Ramos (cell line): ENCODE results near the gene C20orf173.
"Not testable (repeated sequence)": the region's sequence is repeated elsewhere in the genome, so short reads cannot be mapped to it uniquely, and the experiment has no call there.

ENCODE experiments used
- in situ Hi-C: fragments of 300-500 bp; cut with MboI; formaldehyde crosslinking; loops from one replicate; pipeline ENCODE4 v1.14.3; 2022; ENCODE audit warnings: low sequenced_read_pairs; ENCODE audit not compliant: unreplicated experiment

C20orf173 gene, protein sequence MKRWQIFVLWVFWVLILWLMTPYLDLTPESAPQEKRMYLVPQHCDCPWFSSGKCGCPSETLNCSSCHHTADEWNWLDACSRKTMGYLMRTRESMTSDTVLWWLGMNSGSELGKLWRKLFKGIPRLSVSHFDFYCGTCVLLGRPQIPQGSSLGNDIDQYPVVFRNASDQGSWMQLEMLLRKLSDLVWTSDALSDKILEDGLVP

DNA sequence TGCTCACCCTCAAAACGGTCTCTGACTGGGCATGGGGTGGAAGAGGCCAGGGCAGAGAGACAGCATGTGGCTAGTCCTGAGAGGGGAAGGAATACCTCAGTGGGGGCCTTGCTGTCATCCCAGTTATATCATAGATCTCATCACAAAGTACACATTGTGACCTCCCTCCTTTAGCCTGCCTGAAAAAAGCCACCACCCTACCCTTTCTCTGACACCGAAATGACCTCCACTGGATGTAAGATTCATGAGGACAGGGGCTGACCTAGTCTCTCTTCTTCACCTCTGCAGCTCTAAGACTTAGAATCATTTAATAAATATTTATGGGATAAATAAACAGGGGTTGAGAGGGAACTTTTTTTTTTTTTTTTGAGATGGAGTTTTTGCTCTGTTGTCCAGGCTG, at the start of gene C20orf173:
Gene C20orf173, minus strand, starts transcription at position 101 of the 400 bp plus-strand sequence. CDS start 279 bp downstream, outside the sequence.
- in situ Hi-C loops: no loop called here

GRCh38 chr20:35579196-35579595, 49.7 kb upstream of the C20orf173 start:
- in situ Hi-C loops: no loop called here

- in situ Hi-C loops: no loop called here
Observed at GRCh38 chr20:35578469-35578868, 49.0 kb upstream of the C20orf173 start.

DNA sequence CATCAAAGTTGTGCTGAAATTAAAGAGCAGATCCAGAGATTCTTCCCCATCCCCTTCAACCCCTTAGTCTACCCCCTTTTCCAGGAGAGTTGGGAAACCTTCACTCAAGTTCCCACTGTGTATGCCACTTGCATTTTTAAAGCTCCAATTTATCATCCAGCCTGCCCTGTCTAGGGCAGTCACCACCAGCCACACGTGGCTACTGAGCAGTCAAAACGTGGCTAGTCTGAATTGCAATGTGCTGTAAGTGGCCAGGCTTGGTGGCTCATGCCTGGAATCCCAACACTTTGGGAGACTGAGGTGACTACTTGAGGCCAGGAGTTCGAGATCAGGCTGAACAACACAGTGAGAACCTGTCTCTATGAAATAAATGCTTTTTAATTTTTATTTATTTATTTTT, 47.4 kb upstream of the C20orf173 start:
- in situ Hi-C loops: no loop called here

DNA sequence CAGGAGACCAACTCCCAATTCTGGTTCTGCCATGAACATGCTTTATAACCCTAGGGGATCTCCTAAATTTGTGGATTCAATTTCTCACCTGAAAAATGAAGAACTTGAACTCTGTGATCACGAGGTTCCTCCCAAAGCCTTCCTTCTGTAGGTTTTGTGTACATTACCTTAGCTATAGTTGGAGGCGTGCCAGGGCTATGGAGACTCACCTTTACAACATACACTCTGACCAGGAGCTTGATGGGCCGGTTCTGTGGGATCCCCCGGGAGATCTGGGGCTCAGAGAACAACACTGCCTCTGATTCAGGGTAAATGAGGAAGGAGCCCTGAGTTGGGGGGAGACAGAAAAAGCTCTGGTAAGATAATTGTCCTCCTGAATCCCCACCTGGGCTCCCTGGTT, 46.5 kb upstream of the C20orf173 start:
- in situ Hi-C loops: no loop called here

DNA sequence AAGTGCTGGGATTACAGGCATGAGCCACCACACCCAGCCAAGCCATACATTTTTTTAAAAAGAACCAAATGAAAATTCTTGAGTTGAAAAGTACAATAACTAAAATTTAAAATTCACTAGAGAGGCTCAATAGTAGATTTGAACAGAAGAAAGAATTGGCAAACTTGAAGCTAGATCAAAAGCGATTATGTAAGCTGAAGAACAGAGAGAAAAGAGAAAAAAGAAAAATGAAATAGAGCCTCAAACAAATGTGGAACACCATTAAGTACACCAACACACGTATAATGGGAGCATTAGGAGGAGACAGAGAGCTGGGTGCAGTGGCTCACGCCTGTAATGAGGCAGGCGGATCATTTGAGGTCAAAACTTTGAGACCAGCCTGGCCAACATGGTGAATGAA, 43.4 kb upstream of the C20orf173 start:
- in situ Hi-C loops: no loop called here

GRCh38 chr20:35571555-35571954, 42.1 kb upstream of the C20orf173 start:
- in situ Hi-C loops: no loop called here

DNA sequence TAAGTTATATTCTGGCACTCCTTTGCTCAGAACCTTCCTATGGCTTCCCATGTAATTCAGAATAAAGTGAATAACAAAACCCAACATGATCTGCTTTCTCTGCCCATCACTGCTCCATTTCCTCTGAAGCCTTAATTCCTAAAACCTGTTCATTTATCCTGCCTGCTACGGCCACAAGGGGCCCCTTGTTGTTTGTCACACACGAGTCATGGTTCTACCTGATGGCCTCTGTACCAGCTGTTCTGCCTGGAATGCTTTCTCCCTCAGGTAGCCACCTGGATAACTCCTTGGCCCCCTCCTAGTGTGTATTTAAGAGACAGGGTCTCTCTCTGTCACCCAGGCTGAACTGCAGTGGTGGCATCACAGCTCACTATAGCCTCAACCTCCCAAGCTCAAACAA, 39.2 kb upstream of the C20orf173 start:
- in situ Hi-C loops: no loop called here

DNA sequence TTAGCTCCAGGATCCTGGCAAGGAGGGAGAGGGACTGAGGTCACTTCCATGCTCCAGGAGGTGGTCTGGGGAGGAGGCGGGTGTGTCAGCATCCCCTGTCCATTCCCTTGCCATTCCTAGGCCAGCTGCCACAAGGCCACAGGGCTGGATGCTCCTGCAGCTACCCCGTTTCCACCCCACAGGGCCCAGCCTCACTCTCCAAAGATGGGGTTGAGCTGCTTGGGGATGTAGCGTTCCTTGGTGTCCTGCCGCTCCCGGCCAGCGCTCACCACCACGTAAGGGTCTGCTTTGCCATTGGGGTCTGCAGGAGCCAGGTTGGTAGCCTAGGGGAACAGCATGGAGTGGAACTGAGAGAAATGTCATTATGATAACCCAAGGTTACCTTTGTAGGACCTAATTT, 35.5 kb upstream of the C20orf173 start:
- in situ Hi-C loops: no loop called here

DNA sequence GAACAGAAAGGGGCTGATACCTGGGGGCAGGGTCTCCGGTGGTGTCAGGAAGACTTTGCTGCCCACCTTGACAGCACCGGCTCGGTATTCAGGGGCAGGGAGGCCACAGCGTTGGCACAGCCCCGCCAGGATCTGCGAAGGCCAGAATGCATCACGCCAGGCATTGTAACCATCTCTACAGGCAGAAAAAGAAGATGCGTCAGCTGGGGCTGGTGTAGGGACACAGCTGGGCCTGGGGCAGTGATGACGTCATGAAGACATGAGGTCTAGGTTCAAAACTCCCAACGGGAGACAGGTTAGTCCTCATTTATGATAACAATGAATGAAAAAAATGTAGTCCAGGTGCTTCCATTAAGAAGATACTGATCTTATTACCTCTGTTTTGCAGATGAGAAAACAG, 34.4 kb upstream of the C20orf173 start:
- in situ Hi-C loops: no loop called here

DNA sequence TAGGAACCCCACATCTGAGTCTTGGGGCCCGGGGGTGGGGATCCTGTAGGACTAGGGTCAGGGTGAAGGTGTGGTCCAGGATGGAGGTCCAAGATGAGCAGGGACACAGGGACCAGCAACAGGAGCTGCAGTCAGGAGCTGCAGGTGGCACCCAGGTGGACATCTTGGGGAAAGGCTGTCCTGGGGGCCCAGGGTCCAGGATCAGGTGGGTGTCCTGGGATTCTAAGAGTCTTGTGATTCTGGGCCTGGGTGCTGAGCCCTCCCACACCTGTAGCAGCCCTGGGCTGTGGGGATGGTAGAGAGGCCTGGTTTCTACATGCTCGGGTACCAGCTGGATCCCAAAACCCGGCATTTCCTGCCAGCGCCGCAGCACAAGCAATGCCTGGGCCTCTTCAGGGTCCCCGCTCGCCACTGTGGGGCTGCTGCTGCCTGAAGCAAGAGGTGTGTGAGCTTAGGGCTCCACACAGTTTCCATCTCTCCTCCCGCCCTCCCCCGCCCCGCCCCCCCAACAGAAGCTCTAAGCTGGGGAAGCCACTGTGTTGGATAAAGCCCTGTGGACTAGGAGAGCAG, 33.2 kb upstream of the C20orf173 start:
- in situ Hi-C loops: no loop called here

DNA sequence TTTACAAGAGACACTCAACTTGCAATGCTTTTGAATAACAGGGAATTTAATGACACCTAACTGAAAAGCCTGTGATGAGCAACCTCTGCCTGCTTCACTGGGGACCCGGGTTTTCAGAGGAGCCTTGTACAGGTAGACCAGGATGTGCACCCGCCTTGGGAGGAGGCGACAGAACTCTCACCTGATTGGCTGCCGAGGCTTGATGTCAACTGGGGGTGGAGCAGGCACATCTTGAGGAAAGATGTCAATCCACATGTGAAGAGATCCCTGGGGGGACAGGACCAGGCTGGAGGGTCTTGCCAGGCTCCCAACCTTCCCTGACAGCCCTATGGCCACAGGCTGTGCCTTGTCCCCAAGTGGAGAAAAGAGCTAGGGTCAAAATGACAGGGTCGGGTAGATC, 32.2 kb upstream of the C20orf173 start:
- in situ Hi-C loops: no loop called here

DNA sequence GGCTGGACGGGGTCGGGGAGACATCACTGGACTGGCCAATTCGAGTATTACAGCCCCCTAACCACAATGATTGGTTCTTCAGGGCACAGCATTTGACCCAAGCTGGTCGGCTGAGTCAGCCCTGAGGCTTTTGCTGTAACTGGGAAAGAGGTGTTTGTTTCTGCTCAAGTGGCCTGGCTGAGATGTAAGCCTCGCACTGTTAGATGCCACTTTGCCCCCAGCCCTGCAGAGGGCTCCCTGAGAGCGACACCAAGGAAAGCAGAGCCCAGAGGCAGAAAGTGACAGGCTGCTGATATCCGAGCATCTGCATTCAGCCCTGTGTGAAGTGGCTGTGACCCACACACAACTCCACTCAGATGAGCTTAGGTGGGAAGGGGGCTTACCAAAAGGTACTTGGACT, 31.8 kb upstream of the C20orf173 start:
- in situ Hi-C loops: no loop called here

DNA sequence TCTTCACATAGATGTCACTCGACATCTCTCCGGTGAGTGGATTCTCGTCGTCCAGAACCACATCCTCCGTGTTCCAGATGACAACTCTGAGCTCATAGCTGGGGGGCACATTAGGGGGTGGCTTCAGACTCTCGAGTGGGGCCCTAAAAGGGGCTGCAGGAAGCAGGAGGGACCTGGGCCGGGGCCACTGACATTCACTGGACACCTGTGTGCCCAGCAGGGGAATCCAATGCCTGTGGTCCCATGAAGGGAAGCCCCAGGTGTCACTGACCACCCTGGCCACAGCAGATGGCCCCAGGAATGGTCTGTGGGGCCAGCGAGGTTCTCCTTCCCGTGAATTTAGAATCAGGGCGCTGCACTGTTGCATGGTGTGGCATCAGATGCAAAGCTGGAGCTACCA, 31.1 kb upstream of the C20orf173 start:
- in situ Hi-C loops: no loop called here

DNA sequence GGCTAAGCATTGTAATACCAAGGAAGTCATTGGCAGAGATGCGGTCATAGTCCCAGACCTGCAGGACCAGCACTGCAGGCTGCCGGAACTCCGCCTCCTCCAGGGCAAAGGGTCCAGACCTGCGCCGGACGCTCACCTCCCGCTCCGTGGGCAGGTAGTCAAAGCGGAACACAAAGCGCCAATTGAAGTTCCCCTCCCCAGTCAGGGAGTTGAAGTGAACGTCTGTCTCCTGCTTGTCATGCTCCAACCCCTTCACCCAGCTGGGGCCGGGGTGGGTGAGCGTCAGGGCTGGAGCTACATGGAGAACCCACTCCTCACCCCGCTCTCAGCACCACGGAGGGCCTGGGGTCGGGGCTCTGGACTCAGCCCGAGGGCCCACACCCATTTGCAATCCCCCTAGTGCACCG, 30.7 kb upstream of the C20orf173 start:
- in situ Hi-C loops: no loop called here

GRCh38 chr20:35559042-35559693, 29.7 kb upstream of the C20orf173 start:
- in situ Hi-C loops: no loop called here

DNA sequence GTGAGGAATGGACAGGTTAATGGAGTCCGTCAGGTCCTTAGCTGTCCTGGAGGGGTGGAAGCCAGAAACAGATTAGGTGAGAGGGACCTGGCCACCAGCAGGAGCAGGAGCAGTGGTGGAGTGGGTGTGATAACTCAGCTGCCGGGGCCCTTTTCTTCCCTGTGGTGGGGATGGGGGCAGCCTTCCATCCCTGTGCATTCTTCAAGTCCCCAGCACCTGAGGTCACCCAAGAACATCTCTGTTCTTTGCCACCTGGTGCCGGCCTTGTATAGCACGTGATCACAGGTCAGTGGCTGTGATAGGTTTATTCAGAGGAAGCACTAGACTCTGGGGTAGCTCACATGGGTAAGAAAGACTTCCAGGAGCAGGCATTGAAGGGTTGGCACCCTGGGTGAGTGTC, 29.0 kb upstream of the C20orf173 start:
- in situ Hi-C loops: no loop called here

DNA sequence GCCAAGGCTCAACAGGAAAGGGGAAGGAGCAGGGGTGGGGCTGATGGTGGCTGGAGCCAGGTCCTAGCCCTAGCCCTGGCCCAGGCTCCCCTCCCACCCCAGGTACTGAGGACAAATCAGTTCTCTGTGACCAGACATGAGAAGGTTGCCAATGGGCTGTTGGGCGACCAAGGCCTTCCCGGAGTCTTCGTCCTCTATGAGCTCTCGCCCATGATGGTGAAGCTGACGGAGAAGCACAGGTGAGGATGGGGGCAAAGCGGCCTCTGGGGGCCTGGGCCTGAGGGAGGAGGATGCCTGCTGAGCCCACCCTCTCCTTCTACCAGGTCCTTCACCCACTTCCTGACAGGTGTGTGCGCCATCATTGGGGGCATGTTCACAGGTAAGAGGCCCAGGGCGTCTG, 27.4 kb upstream of the C20orf173 start:
- in situ Hi-C loops: no loop called here

- in situ Hi-C loops: no loop called here
Observed at GRCh38 chr20:35555951-35556645, 26.6 kb upstream of the C20orf173 start.

DNA sequence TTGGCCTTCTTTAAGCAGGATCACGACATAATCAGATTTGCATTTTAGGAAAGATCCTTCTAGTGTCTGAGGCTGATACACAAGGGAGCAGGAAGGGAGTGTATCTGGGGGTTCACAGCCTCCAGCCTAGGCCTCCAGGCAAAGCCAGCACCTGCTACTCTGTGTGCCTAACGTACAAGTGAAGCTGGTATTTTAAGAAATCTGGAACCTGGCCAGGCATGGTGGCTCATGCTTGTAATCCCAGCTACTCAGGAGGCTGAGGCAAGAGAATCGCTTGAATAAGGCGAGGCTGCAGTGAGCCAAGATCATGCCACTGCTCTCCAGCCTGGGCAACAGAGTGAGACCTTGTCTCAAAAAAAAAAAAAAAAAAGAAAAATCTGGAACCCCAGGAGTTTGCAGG, 26.0 kb upstream of the C20orf173 start:
- in situ Hi-C loops: not testable (repeated sequence)

- in situ Hi-C loops: no loop called here
Observed at GRCh38 chr20:35552914-35553313, 23.5 kb upstream of the C20orf173 start.
